Measurements from ENCODE around the gene DHRS7B.
"Not testable (repeated sequence)": the region's sequence is repeated elsewhere in the genome, so short reads cannot be mapped to it uniquely, and the experiment has no call there.

DHRS7B gene

DNA sequence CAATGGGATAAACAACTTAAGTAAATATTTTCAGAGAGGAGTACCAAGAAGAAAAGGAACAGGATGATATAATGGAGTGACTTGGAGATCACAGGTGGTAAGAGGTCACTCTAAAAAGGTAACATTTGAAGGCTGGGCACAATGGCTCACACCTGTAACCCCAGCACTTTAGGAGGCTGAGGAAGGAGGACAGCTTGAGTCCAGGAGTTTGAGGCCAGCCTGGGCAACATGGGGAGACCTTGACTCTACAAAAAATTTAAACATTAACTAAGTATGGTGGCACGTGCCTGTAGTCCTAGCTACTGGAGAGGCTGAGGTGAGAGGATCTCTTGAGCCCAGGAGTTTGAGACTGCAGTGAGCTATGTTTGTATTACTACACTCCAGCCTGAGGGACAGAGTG lies 90.6 kb downstream of the DHRS7B start:
- Histone ChIP-seq H4K20me1 (ENCODE audit: insufficient read depth) (no peaks in the 10 kb centered on the region), H3K9ac (no peak overlapping the region), H3K27me3 (ENCODE audit: insufficient read depth, low read depth) (no peaks in the 10 kb centered on the region), H3K4me1 (ENCODE audit: low read depth, poor library complexity, severe bottlenecking) (peaks cover 5% of the 10 kb centered on the region), H3K36me3 (ENCODE audit: insufficient read depth) (no peaks in the 10 kb centered on the region), H3K4me3 (IDR thresholded peaks at IDR 0.05; ENCODE audit: insufficient read depth, low read depth, low read length) (no peak overlapping the region), H3K79me2 (ENCODE audit: insufficient read depth, low read depth) (peaks cover 27% of the 10 kb centered on the region), H3K4me2 (no peak overlapping the region), H2AFZ (ENCODE audit: low read depth) (no peak overlapping the region), H3K27ac (no peak overlapping the region)
- TF ChIP-seq, protein P1, sequence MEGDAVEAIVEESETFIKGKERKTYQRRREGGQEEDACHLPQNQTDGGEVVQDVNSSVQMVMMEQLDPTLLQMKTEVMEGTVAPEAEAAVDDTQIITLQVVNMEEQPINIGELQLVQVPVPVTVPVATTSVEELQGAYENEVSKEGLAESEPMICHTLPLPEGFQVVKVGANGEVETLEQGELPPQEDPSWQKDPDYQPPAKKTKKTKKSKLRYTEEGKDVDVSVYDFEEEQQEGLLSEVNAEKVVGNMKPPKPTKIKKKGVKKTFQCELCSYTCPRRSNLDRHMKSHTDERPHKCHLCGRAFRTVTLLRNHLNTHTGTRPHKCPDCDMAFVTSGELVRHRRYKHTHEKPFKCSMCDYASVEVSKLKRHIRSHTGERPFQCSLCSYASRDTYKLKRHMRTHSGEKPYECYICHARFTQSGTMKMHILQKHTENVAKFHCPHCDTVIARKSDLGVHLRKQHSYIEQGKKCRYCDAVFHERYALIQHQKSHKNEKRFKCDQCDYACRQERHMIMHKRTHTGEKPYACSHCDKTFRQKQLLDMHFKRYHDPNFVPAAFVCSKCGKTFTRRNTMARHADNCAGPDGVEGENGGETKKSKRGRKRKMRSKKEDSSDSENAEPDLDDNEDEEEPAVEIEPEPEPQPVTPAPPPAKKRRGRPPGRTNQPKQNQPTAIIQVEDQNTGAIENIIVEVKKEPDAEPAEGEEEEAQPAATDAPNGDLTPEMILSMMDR (conservative IDR thresholded peaks at IDR 0.05; ENCODE audit: low read depth, low read length): no peak

DNA sequence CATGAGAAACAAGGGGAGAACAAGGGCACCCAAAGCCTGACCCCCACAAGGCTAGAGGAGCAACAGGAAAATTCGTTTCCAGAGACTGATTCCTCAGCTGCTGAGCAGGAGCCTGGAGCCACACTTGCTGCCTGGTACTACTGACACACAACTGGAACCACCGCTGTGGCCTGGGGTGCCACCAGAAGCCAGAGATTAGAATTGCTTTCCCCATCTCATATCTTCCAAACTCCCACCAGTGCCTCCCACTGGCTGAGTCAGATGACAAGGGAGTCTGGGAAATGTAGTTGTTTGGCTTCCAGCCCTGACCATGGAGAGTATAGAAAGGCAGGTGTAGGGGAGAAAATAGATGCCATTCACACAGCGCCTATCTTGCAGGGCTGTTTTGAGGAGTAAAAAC lies 91.3 kb downstream of the DHRS7B start:
- Histone ChIP-seq H3K36me3 (ENCODE audit: insufficient read depth) (no peaks in the 10 kb centered on the region), H3K79me2 (ENCODE audit: insufficient read depth, low read depth) (peaks cover 19% of the 10 kb centered on the region), H3K27ac (no peak overlapping the region), H3K9ac (no peak overlapping the region), H2AFZ (ENCODE audit: low read depth) (no peak overlapping the region), H3K27me3 (ENCODE audit: insufficient read depth, low read depth) (no peaks in the 10 kb centered on the region), H3K4me1 (ENCODE audit: low read depth, poor library complexity, severe bottlenecking) (no peaks in the 10 kb centered on the region), H3K4me3 (IDR thresholded peaks at IDR 0.05; ENCODE audit: insufficient read depth, low read depth, low read length) (no peak overlapping the region), H3K4me2 (no peak overlapping the region), H4K20me1 (ENCODE audit: insufficient read depth) (no peaks in the 10 kb centered on the region)
- TF ChIP-seq, protein P1 (conservative IDR thresholded peaks at IDR 0.05; ENCODE audit: low read depth, low read length): no peak

DNA sequence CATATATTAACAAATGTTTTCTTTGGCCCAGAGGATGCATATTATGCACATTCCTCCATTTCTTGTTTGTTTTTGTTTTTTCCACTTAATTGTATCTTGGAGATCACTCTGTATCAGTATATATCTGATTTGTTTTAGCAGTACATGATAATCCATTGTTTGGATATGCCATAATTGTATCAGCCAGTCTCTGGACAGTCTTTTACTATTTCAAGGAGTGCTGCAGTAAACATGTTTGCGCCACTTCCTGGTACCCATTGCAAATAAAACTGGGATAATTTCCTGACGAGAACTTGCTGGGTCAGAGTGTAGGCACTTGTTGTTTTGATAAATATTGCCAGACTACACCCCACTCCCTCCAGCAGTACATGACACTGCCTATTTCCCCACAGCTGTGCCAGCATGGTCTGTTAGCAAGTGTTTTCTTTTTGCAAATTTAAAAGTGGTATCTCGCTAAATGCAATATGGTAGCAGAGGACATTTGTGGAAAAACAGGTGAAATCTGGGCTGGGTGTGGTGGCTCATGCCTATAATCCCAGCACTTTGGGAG lies 92.1 kb downstream of the DHRS7B start:
- Histone ChIP-seq H3K4me2 (no peak overlapping the region), H3K27ac (no peak overlapping the region), H2AFZ (ENCODE audit: low read depth) (no peak overlapping the region), H3K4me1 (ENCODE audit: low read depth, poor library complexity, severe bottlenecking) (no peaks in the 10 kb centered on the region), H3K79me2 (ENCODE audit: insufficient read depth, low read depth) (peaks cover 12% of the 10 kb centered on the region; the same call in 1 of the 2 replicates), H3K27me3 (ENCODE audit: insufficient read depth, low read depth) (no peaks in the 10 kb centered on the region), H3K36me3 (ENCODE audit: insufficient read depth) (no peaks in the 10 kb centered on the region), H3K9ac (no peak overlapping the region), H4K20me1 (ENCODE audit: insufficient read depth) (no peaks in the 10 kb centered on the region), H3K4me3 (IDR thresholded peaks at IDR 0.05; ENCODE audit: insufficient read depth, low read depth, low read length) (no peak overlapping the region)
- TF ChIP-seq, protein P1 (conservative IDR thresholded peaks at IDR 0.05; ENCODE audit: low read depth, low read length): no peak

DNA sequence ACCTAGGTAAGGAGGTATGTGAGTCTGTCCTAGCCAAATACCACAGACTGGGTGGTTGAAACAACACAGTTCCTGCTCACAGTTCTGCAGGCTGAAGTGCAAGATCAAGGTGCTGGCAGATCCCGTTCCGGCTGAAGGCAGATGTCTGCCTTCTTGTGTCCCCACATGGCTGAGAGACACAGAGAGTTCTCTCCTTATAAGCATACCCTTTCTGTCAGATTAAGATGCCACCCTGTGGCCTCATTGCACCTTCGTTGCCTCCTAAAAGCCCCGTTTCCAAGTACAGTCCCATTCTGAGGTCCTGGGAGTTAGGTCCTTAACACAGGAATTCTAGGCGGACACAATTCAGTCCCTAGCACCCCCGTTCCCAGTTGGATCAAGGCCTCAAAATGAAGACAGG lies 96.3 kb downstream of the DHRS7B start:
- TF ChIP-seq, protein P1 (conservative IDR thresholded peaks at IDR 0.05; ENCODE audit: low read depth, low read length): no peak
- Histone ChIP-seq H3K36me3 (ENCODE audit: insufficient read depth) (no peaks in the 10 kb centered on the region), H4K20me1 (ENCODE audit: insufficient read depth) (no peaks in the 10 kb centered on the region), H2AFZ (ENCODE audit: low read depth) (no peak overlapping the region), H3K79me2 (ENCODE audit: insufficient read depth, low read depth) (no peaks in the 10 kb centered on the region), H3K27ac (no peak overlapping the region), H3K4me1 (ENCODE audit: low read depth, poor library complexity, severe bottlenecking) (no peaks in the 10 kb centered on the region), H3K4me3 (IDR thresholded peaks at IDR 0.05; ENCODE audit: insufficient read depth, low read depth, low read length) (no peak overlapping the region), H3K9ac (no peak overlapping the region), H3K4me2 (no peak overlapping the region), H3K27me3 (ENCODE audit: insufficient read depth, low read depth) (no peaks in the 10 kb centered on the region)

DNA sequence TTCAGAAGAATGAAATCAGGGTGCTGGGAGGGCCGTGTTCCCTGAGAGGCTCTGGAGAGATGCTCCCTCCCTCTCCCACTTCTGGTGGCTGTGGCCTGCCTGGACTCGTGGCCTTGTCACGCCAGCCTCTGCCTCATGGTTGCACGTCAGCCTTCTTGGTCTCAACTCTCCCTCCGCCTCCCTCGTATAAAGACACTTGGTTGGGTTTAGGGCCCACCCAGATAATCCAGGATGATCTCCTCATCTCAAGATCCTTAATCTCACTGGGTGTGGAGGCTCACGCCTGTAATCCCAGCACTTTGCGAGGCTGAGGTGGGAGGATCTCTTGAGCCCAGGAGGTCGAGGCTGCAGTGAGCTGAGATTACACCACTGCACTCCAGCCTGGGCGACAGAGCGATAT lies 100.5 kb downstream of the DHRS7B start:
- H3K4me3 ChIP-seq (IDR thresholded peaks at IDR 0.05; ENCODE audit: insufficient read depth, low read depth, low read length); H3K27ac ChIP-seq; H3K79me2 ChIP-seq (ENCODE audit: insufficient read depth, low read depth); H4K20me1 ChIP-seq (ENCODE audit: insufficient read depth); H3K36me3 ChIP-seq (ENCODE audit: insufficient read depth); H3K27me3 ChIP-seq (ENCODE audit: insufficient read depth, low read depth); H3K4me1 ChIP-seq (ENCODE audit: low read depth, poor library complexity, severe bottlenecking); H2AFZ ChIP-seq (ENCODE audit: low read depth); H3K4me2 ChIP-seq; H3K9ac ChIP-seq: not testable (repeated sequence)
